Esophagus squamous epithelium (tissue), 5 donors: ENCODE data around the gene CELA3B. TPM values are rescaled to one million over a fixed set of nuclear protein-coding genes. Genes with fewer than 3 reads are reported as not detected.

ENCODE experiments used
- DNase-seq: peaks from one replicate; lab custom pipeline; 2025; lab: John Stamatoyannopoulos, UW
- H3K27ac ChIP-seq, 4 donors: fragments of 200-600 bp; sonication (generic); one replicate each; pipeline ENCODE4 v1.5.1; 2016 to 2019; ENCODE audit warnings: mild to moderate bottlenecking in 1 of 4
- H3K27me3 ChIP-seq, 4 donors: fragments of 200-600 bp; sonication (generic); 1 replicate in 3 of 4; 2 replicates in 1 of 4; pipeline versions ENCODE4 v1.5.1 to v1.6.0; 2017 to 2021; ENCODE audit warnings: antibody characterized with exemption in 1 of 4
- H3K36me3 ChIP-seq, 3 donors: fragments of 200-600 bp; sonication (generic); one replicate each; pipeline ENCODE4 v1.5.1; 2016 to 2019
- H3K4me1 ChIP-seq, 3 donors: fragments of 200-600 bp; sonication (generic); one replicate each; pipeline ENCODE4 v1.5.1; 2017 to 2019
- H3K4me3 ChIP-seq, 4 donors: fragments of 200-600 bp; sonication (generic); 1 replicate in 3 of 4; 2 replicates in 1 of 4; pipeline ENCODE4 v1.5.1; 2016 to 2019; ENCODE audit warnings: mild to moderate bottlenecking in 2 of 4, moderate library complexity in 1 of 4
- H3K9me3 ChIP-seq, 3 donors: fragments of 200-600 bp; sonication (generic); one replicate each; pipeline ENCODE4 v1.5.1; 2016 to 2019
- CTCF ChIP-seq, 6 experiments: fragments of 450-650 bp in 4 of 6; fragments of 200-600 bp in 2 of 6; sonication (generic) in 2 of 6; IDR thresholded peaks; one replicate each; pipeline ENCODE4 v1.5.1; 2016 to 2019; ENCODE audit warnings: antibody characterized with exemption in 6 of 6, mild to moderate bottlenecking in 4 of 6, moderate library complexity in 4 of 6
- POLR2A ChIP-seq, 4 donors: fragments of 450-650 bp; IDR thresholded peaks; one replicate each; pipeline ENCODE4 v1.6.1; 2017; ENCODE audit warnings: antibody characterized with exemption in 4 of 4, mild to moderate bottlenecking in 4 of 4, moderate library complexity in 3 of 4
- WGBS, 2 donors: methylation state at CpG; one replicate each; pipeline ENCODE4 v1.1.5; 2018; 5-methylcytosine and 5-hydroxymethylcytosine counted together
- intact Hi-C: fragments of 100-400 bp; cut with DNase I; formaldehyde crosslinking; loops from one replicate; pipeline ENCODE4 v1.15.0; 2022
- total RNA-seq, 4 donors: library from RNA; depleted of rRNA; stranded (reverse); fragments of >200 nt; gene quantifications; one replicate each; pipeline ENCODE4 v1.1.0, GENCODE V29; 2016
- donor health status: DM: yes; HTN: yes; CAD: no.

CELA3B gene
- total RNA-seq, 4 donors from 2014 or later: not detected

GRCh38 chr1:21931171-21932093, 45.4 kb upstream of the CELA3B start:
- peaks cover 0 to 10% (median 0%) of the 10 kb centered on the region in 3 donors for H3K36me3 ChIP-seq
- H3K4me1 ChIP-seq: peaks cover 58 to 99% (median 78%) of the 10 kb centered on the region in 3 donors
- H3K27ac ChIP-seq: peak overlapping the region; percentile 88 to 97 (median 92)
- H3K9me3 ChIP-seq: no peaks in the 10 kb centered on the region
- H3K27me3 ChIP-seq: no peaks in the 10 kb centered on the region
- 36 to 40% methylated on average over 2 to 6 of the region's 16 CpGs for WGBS, 2 donors
- H3K4me3 ChIP-seq: peak overlapping the region in 2 of 4 donors; percentile 8 to 15
- no peak for TF ChIP-seq POLR2A (IDR thresholded peaks at IDR 0.05)
- no peak for TF ChIP-seq CTCF (IDR thresholded peaks at IDR 0.05)
- intact Hi-C loops: no loop called here
- DNase-seq: no peak

DNA sequence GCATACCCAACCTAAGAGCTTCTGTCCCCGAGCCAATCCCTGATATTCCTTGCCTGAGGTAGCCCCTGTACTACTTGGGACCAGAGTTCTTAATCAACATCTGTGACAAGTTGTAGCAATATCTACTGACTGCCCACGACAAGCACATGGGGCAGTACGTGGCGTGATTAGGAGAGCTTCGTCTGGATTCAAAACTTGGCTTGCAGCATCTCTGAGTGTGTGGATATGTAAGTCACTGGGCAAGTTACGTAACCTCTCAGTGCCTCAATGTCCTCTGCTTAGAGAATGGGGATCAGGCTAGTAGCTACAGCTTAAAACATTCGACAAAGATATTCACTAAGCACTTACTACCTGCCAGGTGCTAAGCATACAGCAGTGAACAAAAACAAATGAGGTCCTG, 44.7 kb upstream of the CELA3B start:
- H3K9me3 ChIP-seq: no peaks in the 10 kb centered on the region
- peaks cover 0 to 10% (median 0%) of the 10 kb centered on the region in 3 donors for H3K36me3 ChIP-seq
- no peak overlapping the region for H3K4me3 ChIP-seq
- WGBS, 2 donors: 32 to 34% methylated on average over 6 to 7 of the region's 7 CpGs
- peak overlapping the region; percentile 88 to 97 (median 92) for H3K27ac ChIP-seq
- DNase-seq: no peak
- intact Hi-C loops: no loop called here
- no peaks in the 10 kb centered on the region for H3K27me3 ChIP-seq
- TF ChIP-seq CTCF (IDR thresholded peaks at IDR 0.05): no peak
- no peak for TF ChIP-seq POLR2A (IDR thresholded peaks at IDR 0.05)
- H3K4me1 ChIP-seq: peaks cover 57 to 96% (median 71%) of the 10 kb centered on the region in 3 donors

DNA sequence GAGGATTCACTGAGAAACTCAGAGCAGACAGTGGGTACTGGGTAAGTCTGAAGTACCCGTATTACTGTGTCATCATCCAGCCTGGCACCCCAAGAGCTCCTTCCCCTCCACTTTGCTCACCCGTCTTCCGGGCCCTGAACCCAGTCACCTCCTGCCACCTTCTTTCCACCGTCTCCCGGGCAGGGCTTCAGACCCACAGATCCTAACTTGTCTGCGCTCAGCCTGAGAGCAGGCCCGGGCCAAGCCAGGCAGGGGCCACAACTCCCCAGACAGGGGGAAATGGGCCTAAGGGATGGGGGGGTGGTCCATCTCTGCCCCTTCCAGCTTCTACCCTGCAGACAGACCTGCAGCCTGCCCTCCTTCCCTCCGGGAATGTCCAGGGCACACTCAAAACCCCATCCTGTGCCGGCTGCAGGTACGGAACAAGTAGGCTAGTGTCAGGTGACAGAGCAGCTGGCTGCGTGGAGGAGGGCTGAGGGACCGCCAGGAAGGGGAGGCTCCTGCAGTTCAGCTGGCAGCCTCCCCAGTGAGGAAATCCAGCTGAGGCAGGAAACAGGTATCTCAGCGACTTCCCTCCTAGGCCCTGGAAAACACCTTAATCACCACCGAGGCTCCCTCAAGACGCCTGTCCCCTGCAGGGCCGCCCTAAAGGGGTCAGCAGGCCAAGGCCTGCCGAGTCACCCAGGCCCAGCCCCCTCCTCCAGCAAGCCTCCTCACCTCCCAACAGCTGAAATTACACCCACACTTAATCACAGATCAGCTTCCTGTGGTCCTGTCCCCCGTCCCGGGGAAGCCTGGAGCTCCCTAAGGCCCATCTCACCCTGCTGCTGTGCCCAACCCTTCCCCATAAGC, 43.2 kb upstream of the CELA3B start:
- 25 to 31% methylated on average over 7 to 8 of the region's 19 CpGs for WGBS, 2 donors
- no peaks in the 10 kb centered on the region for H3K27me3 ChIP-seq
- DNase-seq: no peak
- peaks cover 0 to 10% (median 0%) of the 10 kb centered on the region in 3 donors for H3K36me3 ChIP-seq
- TF ChIP-seq POLR2A (IDR thresholded peaks at IDR 0.05): no peak
- no peak for TF ChIP-seq CTCF (IDR thresholded peaks at IDR 0.05)
- H3K9me3 ChIP-seq: no peaks in the 10 kb centered on the region
- H3K4me3 ChIP-seq: peak overlapping the region; percentile 3 to 83 (median 71)
- peak overlapping the region; percentile 88 to 97 (median 92) for H3K27ac ChIP-seq
- H3K4me1 ChIP-seq: peaks cover 49 to 94% (median 68%) of the 10 kb centered on the region in 3 donors
- intact Hi-C loops: no loop called here

GRCh38 chr1:21935393-21935804, 41.4 kb upstream of the CELA3B start:
- TF ChIP-seq POLR2A (IDR thresholded peaks at IDR 0.05): peak in 1 of 4 donors; percentile 2
- no peak for TF ChIP-seq CTCF (IDR thresholded peaks at IDR 0.05)
- no peak for DNase-seq
- Histone ChIP-seq H3K9me3 (no peaks in the 10 kb centered on the region), H3K4me3 (peak overlapping the region; percentile 58 to 83 (median 71)), H3K27me3 (no peaks in the 10 kb centered on the region), H3K4me1 (peaks cover 61 to 95% (median 79%) of the 10 kb centered on the region in 3 donors), H3K27ac (peak overlapping the region; percentile 88 to 97 (median 92)), H3K36me3 (no peaks in the 10 kb centered on the region)
- intact Hi-C loops: no loop called here
- WGBS, 2 donors: 16 to 52% methylated on average over 7 to 9 of the region's 10 CpGs
